ENCODE results near the gene TMEM245.

DNA sequence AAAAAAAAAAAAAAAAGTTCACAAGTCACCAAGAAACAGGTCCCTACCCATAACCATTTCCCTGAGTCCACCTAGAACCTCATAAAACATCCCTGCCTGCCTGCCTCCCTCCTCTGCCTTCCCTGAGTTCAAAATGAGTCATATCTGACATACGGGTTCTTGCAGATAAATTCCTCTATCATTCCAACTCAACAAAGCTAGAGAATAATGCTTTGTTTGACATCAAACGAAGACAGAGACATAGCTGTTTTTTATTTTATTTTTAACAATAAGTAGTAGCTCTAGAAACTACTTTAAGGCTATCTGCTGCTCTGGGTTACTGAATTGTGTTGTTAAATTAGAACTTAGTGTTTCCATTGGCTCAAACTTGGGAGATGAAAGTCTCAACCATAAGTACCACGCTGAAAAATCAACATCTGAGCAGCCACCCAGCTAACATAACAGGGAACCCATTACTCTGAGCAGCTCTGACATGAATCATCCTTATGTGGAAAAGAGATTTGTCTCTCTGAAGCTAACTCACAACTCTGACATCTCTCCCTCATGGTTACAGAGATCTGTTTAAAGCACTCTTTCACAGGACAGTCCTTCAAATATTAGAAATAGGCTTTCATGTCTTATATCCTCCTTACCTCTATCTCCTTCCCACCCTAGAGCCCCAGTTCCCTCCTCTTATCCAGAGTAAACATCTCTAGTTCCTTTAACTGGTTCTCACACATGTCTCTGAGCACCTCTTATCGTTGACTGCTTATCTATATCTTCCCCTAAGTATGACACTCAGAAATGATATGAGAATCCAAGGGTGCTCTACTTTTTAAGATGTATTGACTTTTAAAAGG lies 12.1 kb downstream of the TMEM245 start:
- TF ChIP-seq POLR2A (IDR thresholded peaks at IDR 0.05; ENCODE audit: low read depth, low read length), result no peak
- no peak for TF ChIP-seq TAF1 (IDR thresholded peaks at IDR 0.05; ENCODE audit: borderline replicate concordance, low read depth, low read length)
- TF ChIP-seq POLR2AphosphoS5 (IDR thresholded peaks at IDR 0.05; ENCODE audit: low read depth, low read length), result no peak
